NCI-H1436 treated with DMSO at 0.1 percent for 48 hours (cell line): ENCODE data around the gene SMIM12.

Source experiments
- DNase-seq: peaks from one replicate; lab custom pipeline; 2025; lab: John Stamatoyannopoulos, UW

Gene SMIM12

GRCh38 chr1:34859446-34860200, at the start of gene SMIM12:
SMIM12 (minus strand) TSS chr1:34859749; CDS start chr1:34855977, 3,772 bp downstream.
- peak; percentile 48 for DNase-seq

- DNase-seq = no peak
Measured at GRCh38 chr1:34908369-34908768, 48.8 kb upstream of the SMIM12 start.

DNA sequence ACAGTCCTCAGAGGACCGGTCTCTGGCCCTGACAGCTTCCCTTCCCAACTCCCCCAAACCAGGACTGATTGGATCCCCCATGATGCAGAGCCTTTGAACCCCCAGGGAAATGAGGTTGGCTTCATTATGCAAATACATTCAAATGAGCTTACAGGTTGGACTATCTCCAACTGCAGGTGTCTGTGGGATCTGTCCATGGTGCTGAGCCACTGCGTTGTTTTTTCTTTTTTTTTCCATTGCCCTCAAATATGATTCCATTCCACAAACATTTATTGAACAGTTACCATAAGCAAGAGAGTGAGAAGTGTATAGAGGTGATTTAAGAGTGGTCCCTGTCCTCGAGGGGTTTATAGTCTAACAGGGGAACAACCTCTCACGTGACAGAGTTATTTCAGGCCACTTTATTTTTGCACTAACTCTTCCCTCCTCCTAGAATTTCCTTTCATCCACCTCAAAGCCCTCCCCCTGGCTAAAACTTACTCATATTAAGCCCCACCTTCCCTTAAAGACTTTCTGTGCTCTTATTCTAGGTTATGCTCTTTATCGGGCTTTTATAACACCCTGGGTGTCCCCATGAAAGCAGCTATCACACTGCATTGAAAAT, 48.0 kb upstream of the SMIM12 start:
- DNase-seq = no peak

GRCh38 chr1:34906756-34907155, 47.2 kb upstream of the SMIM12 start:
- DNase-seq = no peak

DNA sequence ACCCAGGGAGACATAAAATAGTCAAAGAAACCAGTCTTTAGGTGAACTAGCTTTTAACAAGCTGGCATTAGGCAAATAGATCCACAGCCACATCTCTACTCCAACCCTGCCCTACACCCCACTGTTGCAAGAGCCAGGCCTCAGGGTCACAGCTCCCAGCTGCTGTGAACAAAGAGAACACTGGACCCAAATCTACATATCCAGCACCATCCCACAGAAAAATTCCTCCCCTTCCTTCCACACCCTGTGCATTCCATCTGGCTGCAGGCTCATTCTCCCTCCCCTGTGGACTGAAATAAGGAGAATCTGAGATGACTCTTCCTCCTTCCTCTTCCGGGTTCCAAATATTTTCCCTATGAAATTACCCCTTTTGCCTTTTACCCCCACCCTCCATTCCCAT, 46.7 kb upstream of the SMIM12 start:
- no peak for DNase-seq

DNA sequence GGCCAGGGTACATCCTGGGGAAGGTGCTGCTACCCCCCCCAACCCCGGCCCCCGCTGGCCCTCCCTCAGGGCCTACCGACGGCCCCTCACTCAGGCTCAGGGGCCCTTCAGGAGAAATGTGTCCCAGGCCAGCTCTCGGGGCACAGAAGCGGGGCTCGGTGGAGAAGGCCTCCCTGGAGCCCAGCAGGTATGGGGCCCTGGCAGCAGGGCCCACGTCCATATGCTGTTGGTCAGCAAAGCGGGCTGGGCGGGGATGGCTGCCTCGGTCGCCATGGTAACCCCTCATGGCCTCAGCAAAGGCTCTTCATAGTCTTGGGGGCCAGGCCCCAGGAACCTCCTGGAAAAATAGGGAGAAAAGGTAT, 45.5 kb upstream of the SMIM12 start:
- no peak for DNase-seq

GRCh38 chr1:34904236-34905097, 44.9 kb upstream of the SMIM12 start:
- DNase-seq = no peak

DNA sequence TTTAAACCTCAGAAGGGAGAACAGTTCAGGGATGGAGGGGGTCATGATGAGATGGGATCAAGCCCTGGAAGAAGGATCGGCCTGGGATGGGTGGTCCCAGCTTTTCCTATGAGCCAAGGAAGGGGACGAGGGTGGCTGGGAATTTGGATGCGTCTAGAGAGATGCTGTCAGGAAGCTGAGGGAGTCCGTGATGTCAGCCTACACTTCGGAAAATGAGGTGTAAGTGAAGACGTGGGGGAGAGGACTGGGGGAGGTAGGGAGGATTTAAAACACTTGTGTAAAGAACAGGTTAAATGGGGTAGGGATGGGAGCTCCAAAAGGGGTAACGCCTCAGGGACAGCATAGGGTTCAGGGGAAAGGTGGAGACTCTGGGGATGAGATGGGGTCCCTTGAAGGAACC, 42.4 kb upstream of the SMIM12 start:
- DNase-seq = no peak

DNA sequence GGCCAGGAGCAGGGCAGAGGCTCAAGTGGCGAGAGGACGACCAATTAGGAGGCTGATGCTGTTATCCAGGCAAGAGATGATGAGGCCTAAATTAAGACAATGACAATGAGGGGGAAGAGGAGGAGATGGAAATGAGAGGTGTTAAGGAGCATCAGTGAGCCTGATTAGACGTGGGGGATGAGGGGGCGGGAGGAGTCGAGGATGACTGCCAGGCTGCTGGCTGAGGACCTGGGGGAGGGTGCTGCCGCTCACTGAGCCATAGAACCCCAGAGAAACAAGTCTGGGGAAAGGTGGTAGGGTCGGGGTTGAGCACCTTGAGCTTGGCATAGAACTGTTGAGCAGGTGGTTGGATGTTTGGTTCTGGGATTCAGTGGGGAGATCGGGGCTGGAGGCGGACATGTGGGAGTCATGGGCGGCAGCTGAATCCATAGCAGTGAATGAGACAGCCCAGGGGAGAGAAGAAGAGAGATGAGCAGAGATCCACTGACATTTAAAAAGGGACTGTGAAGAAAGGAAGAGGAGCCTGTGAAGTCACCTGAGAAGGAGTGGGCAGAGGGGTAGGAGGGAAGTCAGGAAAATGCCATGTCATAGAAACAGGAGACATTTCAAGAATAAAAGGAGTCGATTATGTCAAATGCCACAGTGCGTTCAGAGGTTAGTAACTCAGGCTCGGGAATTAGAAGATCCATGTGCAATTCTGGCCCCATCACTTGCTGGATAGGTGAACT, 41.4 kb upstream of the SMIM12 start:
- no peak for DNase-seq

DNA sequence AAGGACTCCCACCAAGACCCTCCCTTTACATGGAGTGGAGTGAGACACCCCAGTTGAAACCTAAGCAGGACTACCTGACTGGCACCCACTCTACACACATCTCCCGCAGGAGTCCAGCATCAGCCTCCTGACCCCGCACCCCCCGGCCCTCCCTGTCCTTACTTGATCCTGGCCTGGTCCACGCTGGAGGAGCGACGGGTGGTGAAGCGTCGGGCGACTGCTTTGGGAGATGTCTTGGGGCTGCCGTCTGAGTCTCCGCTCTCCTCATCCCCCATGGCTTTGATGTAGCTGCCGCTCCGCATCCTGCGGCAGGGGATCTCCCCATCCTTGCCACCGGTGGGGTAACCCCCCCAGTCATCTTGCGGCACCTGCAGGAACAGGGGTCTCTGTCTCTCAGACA, 40.4 kb upstream of the SMIM12 start:
- DNase-seq = no peak

GRCh38 chr1:34899471-34899870, 39.9 kb upstream of the SMIM12 start:
- DNase-seq = no peak

GRCh38 chr1:34898330-34898761, 38.8 kb upstream of the SMIM12 start:
- DNase-seq = no peak

GRCh38 chr1:34896612-34897011, 37.1 kb upstream of the SMIM12 start:
- DNase-seq = no peak

DNA sequence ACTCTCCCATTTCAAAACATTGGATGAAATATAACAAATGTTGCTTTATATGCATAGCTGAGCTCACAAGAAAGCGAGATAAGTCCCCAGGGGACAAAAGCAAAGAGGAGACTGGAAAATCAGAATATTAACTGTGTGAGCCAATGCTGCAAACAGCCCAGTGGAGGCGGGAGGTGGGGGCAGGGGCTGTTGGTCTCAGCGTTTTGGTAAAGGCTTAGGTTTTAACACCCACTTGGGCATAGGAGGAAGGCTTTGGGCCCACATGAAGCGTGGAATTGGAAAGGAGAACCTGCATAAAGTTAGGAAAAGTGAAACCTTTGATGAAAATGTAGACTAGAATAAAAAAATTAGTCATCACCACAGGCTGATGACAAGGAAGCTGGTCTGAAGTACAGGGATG, 30.2 kb upstream of the SMIM12 start:
- no peak for DNase-seq

DNA sequence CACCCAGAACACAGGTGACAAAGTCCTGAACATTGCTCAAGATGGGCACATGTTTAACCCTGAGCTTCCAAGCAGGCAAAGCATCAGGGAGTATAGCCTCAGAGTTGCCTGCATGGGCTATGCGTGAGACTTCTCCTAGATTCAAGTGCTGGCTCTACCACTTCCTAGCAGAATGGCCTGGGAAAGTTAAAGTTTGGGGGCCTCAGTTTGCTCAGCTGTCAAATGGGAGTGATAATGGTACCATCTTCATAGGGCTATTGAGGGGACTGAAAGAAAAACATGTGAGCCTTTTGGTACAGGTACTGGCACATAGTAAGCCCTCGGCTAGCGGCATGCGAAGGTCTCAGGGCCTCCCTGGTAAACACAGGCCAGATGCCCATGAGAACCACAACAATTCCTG, 28.0 kb upstream of the SMIM12 start:
- DNase-seq = no peak

DNA sequence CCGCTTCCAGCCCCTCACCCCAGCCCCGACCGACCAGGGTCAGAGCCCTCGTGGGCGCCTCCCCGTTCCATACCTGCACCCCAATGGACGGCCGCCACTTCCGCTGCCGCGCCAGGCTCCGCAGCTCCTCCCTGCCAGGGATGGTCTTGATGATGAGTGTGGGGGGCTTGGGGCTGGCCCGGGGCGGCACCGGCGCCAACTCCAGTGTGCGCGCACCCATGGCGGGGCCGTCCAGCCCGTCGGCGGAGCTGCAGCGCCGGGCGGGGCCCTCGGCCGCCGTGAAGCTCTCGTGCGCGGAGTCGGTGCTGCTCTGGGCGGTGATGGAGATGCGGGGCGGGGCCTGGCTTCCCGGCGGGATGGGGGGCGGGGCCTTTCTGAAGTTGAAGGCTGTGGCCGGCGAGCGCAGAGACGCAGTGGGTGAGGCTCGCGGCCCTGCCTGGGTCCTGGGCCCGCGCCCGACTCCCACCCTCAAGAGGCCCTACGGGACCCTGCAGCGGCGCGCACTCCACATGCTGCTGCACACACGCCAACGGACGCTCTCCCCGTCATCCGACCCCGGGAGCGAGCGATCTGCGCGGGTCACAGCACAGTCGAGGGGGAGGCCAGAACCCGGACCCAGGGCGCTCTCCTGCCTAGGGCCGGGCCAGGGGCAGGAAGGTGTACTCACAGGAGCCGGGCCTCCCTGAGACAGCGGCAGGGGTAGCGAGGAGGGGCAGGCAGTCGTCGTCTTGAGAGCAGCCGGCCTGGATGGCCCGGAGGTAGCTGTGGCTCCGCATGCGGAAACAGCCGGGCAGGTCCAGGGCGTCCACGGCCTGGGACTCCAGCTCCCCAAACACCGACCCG, 26.1 kb upstream of the SMIM12 start:
- no peak for DNase-seq

DNA sequence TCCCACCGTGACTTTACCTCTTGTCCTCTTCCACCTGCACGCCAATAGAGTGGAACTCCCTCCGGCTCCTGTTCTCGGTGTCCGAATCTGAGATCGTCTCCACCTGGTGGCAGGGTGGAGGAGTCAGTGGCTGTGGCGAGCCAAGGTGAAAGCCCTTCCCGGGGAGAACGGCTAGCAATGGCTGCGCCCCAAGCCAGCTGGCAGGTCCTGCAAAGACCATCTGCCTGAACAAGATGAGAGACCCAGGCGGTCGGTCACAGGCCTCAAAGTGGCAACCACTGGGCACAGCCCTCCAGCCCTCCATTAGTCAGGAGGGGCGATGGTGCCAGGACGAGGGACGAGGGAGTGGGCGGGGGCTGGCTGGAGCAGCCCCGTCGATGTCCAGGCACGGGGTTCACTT, 25.4 kb upstream of the SMIM12 start:
- no peak for DNase-seq

DNA sequence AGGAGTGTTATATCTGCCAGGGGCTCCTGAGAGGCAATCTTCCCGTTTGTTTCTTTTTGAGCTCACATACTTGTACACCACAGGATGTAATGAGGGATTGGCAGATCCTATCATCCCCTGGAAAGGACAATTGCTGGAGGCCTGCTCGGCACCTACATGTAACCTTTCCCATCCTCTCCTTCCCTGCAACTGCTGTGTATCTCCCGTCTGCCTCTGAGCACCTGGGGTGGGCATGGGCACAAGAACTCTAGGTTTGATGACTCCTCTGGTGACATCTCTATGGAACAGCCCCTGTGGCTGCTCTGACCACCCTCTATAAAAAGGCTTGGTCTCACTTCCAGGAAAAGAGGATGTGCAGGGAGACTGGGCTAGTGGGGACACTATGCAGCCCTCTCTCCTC, 25.0 kb upstream of the SMIM12 start:
- DNase-seq = no peak

DNA sequence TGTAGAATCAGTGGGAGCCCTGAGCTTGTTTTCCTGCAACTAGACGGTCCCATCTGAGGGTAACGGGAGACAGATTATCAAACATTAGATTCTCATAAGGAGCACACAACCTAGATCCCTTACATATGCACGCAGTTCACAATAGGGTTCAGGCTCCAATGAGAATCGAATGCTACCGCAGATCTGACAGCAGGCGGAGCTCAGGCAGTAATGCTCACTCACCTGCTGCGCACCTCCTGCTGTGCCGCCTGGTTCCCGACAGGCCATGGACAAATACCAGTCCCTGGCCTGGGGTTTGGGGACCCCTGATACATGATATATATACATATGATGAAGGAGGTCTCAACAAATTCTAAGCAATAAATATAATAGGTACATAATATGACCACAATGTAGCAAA, 19.7 kb upstream of the SMIM12 start:
- no peak for DNase-seq

DNA sequence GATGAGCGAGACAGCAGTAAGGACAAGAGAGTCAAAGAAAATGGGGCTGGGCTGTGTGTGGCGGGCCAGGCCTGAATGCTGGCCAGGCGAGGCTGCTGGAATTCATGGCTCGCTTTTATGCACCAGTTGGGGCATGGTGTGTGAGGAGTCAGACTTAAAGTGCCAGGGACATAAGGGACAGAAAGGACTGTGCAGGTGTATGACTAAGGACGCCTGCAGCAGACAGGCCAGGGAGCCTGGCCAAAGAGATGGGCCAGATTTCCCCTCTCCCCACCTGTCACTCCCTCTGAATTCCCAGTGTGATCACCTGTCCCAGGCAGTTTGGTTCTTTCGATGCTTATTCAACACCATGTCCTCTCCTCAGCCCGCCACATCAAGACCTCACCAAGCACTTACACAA, 16.9 kb upstream of the SMIM12 start:
- DNase-seq = no peak

DNA sequence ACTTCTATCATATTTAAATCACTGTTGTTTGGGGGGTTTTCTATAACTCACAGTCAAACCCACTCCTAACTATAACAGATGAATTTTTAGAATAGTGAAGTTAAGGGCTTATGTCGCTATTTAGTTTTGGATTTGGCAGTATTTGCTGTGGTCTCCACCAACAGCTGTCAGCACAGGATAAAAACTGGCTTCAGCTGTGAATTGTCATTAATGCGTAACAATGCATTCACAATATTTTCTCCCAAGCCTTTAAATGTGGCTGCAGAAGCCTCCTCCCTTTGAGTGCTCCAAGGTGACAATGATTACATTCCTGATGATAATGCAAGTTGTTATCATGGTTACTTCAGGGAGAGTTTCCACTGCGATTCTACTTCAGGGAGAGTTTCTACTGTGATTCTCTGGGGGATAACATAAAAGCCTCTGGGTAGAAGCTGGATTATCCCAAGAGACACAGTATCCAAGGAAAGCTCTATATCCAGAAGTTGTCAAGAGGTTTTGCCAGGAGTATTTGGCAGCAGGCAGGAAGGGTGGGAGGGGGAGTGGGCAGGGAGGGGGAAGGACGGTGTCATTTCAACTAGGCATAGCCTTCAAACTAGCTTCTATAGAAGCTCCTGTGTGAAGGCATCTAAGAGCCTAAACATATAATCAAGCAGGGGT, 14.9 kb upstream of the SMIM12 start:
- DNase-seq = no peak
